M059J (cell line): ENCODE measurements around the gene TRPT1. TPM values are rescaled to one million over a fixed set of nuclear protein-coding genes. Genes with fewer than 3 reads are reported as not detected.
"Not testable (repeated sequence)": the region's sequence is repeated elsewhere in the genome, so short reads cannot be mapped to it uniquely, and the experiment has no call there.

Experiments
- DNase-seq: peaks from one replicate; pipeline ENCODE4 v3.0.0-alpha.2; 2012; ENCODE audit warnings: low read depth
- total RNA-seq: library from RNA; depleted of rRNA; stranded (reverse); fragments of >200 nt; shearing (Covaris generic); gene quantifications from 2 replicates; pipeline ENCODE4 v1.2.3, GENCODE V29; 2014

TRPT1 gene
- total RNA-seq, 1 experiment from 2014 or later, result 59.8 TPM

DNA sequence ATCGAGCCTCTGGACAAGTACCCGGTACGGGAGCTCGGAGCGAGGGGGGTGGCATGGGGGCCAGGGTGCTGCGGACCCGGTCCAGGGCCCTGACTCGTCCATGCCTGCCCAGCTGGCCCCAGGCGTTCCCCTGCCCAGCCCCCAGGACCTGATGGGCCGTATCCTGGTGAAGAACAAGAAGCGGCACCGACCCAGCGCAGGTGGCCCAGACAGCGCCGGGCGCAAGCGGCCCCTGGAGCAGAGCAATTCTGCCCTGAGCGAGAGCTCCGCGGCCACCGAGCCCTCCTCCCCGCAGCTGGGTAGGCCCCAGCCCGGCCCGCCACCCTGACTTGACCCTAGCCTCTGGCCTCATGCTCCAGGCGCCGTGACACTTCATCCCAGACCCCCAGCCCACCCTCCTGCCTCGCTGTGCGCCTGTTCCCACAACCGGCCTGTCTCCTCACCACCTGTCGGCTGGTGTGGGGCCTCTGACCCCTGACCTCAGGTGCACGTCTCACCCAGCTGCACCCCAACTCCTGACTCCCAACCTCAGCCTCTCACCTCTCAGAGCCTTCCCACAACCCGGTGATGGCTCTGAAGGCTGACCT is 33.1 kb upstream of the TRPT1 start:
- no peak for DNase-seq

DNA sequence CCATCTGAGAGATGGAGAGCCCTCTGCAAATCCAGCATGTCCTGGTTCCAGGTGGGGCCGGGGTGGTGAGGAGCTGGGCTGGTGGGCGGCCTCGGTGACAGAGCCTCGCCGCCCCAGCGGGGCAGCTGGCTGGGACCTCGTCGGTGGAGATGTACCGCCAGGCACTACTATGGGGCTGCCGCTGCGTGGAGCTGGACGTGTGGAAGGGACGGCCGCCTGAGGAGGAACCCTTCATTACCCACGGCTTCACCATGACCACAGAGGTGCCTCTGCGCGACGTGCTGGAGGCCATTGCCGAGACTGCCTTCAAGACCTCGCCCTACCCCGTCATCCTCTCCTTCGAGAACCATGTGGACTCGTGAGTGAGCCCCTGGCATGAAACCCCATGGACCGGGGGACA is 32.4 kb upstream of the TRPT1 start:
- no peak for DNase-seq

DNA sequence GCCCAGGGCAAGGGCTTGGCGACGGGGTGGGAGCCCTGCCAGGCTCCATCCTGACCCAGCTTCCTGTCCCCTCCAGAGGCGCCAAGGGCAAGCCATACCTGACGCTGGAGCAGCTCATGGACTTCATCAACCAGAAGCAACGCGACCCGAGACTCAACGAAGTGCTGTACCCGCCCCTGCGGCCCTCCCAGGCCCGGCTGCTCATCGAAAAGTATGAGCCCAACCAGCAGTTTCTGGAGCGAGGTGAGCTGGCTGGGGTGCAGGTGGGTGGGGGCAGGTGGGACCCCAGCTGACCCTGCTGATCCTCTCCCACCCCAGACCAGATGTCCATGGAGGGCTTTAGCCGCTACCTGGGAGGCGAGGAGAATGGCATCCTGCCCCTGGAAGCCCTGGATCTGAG is 30.3 kb upstream of the TRPT1 start:
- no peak for DNase-seq

DNA sequence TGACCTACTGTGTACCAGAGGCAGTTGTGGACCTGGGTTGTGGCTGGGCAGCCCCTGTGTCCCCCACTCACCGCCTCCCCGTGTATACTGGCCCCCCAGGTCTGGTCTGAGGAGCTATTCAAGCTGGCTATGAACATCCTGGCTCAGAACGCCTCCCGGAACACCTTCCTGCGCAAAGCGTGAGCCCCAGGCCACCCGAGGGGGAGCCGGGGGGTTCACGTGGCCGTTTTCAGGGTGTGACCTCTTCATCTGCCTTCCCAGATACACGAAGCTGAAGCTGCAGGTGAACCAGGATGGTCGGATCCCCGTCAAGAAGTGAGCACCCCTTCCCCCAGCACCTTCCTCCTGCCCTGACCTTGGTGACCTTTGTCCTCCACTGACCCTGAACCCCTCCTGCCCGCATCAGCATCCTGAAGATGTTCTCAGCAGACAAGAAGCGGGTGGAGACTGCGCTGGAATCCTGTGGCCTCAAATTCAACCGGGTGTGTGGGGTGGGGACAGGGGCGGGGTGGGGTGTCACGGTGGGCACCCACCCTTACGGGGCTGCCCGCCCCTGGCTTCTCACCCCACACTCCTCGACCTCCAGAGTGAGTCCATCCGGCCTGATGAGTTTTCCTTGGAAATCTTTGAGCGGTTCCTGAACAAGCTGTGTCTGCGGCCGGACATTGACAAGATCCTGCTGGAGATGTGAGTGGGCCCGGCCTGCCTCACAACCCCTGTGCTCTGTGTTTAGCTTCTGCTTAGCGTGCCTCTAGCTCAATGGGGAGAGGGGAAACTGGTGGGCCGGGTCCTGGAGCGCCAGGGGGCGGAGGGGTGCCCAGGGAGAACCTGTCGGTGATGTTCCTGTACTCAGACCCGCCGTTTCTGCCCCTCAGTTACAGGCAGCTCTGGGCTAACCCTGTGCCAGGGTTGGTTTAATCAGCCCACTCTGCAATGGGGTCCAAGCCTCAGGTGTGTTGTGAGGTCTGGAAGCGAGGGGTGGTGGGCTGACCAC is 29.4 kb upstream of the TRPT1 start:
- DNase-seq, result no peak

- no peak for DNase-seq
These were observed 28.3 kb upstream of the TRPT1 start for GRCh38 chr11:64254326-64254725.

DNA sequence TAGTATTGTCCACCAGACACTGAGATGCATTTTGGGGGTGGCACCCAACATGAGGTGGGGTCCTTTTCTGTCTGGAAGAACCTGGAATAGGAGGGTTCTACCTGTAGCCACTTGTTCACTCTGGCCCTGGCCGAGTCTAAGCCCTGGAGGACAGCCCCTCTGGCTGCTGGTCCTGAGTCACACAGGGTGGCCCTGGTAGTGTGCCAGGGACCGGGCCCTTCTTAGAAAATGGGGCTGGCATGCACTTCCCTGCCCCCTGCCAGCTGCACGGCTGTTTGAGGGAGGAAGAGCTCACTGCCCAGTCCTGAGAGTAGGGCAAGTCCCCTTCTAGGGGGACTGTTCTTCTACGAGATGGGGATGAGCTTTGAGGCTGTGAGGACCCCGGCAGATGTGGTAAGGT is 27.5 kb upstream of the TRPT1 start:
- DNase-seq, result peak; percentile 59

- no peak for DNase-seq
These were observed 27.1 kb upstream of the TRPT1 start for GRCh38 chr11:64253043-64253442.

DNA sequence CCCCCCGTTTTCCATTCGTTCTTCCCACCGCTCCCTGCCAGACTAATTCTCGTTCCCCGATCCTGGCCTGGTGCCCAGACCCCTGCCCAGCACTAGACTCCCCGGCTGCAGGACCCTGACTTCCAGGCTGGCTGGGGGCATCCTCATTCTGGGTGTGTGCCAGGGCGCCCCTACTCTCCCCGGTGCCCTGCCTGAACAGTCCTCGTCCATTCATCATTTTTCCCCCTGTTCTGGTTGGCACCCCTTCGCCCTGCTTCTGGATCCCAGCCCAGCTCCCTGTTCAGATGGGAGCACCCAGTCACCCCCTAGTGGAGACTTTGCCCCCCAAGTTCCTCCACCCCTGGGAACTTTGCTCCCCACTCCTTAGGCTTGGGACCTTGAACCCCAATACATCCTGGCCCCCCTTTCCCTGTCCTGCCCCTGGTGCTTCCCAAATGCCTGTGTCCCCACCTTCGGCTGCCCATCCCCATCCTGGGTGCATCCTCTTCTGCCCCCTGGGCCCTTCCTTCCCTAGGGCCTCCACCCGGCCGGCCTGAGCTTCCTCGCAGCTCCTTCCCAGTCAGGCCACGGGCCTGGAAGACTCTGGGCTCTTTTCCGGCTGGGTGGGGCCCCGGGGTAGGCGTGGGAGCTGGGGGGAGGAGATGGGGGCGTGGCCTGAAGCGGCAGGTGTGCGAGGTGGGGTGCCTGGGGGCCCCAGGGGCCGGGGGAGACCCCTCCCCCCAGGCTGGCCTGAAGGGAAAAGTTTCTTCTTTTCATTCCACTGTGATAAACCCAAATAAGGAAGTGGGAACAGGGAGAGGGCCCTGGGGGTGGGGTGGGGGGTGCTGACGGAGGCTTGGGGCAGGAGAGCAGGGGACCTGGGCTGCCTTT is 26.3 kb upstream of the TRPT1 start:
- DNase-seq, result peak; percentile 58

GRCh38 chr11:64251753-64252002 is 25.7 kb upstream of the TRPT1 start:
- no peak for DNase-seq

DNA sequence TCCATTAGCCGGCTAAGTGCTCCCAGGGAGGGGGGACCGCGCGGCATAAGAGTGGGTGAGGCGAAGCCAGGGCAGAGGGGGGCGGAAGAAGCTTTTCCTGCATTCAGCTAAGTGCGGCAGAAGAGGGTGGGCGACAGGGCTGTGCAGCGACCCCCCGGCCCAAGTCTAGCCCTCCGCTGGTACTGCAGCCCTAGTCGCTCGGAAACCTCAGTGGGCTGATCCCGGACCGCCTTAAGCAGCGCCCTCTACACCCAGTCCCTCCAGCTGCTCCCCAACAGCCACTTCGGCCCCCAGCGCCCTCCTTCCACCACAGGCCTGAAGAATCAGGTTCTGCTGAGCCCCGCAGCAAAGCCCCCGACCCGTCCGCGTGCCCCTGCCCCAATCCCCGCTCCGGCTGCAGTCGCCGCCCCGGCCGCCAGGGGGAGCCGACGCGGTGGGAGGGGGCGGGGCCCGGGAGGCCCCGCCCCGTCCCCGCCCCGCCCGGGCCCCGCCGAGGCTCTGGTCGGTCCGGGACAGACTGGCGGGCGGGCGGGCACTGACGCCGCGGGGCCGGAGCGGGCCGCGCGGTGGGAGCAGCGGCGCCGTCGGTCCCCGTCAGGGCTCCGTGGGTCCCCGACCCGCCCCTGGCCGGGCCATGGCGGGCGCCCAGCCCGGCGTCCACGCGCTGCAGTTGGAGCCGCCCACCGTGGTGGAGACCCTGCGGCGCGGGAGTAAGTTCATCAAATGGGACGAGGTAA is 25.2 kb upstream of the TRPT1 start, which contains the start of gene PLCB3:
TSS of gene PLCB3 (plus strand) at position 515 of the 737 bp plus-strand sequence. CDS start at position 635, 120 bp downstream.
- DNase-seq, result no peak

DNA sequence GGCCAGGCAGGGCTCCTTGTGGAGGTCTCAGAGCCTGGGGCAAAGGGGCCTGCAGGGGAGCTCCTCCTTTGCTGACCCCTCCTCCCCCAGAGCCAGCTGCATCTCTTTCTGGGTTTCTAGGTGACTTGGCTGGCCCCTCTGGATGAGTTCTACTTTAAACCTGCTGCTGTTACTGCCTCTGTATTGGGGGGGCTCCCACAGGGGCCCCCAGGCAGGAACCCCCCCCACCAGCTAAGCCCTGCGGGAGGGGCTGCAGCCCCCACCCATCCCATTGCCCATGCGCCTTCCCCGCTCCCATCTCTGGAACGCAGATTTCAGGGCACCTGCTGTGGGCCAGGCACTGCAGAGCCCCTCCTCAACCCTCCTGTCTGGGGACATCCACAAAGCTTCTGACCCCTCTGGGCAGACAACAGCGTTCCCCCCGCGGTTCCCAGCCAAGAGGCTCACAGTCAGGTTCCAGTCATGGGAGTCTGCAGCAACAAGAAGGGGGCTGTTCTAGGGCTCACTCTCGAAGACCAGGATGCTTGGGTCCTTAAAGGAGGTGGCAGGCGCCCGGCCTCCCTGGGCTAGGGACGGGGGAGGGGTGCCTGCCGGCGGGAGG is 24.5 kb upstream of the TRPT1 start:
- DNase-seq, result peak; percentile 40

DNA sequence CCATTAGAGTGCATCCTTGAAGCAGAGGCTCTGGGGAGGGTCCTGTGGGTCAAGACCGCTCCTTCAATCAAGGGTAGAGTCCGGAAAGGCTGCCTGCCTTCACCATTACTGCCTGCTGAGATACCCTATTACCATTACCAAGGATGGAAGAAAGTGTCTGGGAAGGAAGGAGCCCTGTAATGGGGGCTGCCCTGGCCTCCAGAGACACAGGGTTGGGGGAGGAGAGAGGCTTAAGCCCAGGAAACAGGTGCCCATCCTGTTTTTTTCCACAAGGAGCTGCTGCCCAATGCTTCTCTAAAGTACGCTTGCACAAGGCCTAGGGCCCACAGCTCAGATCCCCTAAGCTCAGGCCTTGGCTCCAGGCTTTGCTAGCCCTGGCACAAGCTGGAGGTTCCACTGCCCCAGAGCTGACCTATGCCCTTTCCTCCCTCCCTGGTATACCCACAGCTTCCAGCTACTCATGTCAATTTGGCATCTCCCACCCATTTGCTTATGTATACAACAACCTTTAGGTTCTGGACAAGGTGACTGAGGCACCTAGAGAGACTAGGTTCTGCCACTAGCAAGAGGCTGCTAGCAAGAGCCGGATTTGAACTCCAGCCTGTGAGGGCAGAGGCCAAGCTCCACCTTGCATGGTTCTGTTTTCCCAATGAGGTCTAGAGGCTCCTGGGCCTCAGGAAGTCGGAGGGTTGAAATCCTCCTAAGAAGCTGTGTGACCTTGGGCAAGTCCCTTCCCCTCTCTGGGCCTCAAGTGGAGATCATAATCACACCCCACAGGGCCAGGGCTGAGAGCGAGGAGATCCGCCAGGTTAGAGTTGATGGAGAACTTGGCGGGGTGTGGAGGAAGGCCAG is 23.8 kb upstream of the TRPT1 start:
- DNase-seq, result no peak

- DNase-seq, result no peak
These were observed 23.1 kb upstream of the TRPT1 start for GRCh38 chr11:64249038-64249437.

GRCh38 chr11:64248578-64248977 is 22.6 kb upstream of the TRPT1 start:
- DNase-seq, result no peak

- DNase-seq, result no peak
These were observed 21.9 kb upstream of the TRPT1 start for GRCh38 chr11:64247729-64248531.

DNA sequence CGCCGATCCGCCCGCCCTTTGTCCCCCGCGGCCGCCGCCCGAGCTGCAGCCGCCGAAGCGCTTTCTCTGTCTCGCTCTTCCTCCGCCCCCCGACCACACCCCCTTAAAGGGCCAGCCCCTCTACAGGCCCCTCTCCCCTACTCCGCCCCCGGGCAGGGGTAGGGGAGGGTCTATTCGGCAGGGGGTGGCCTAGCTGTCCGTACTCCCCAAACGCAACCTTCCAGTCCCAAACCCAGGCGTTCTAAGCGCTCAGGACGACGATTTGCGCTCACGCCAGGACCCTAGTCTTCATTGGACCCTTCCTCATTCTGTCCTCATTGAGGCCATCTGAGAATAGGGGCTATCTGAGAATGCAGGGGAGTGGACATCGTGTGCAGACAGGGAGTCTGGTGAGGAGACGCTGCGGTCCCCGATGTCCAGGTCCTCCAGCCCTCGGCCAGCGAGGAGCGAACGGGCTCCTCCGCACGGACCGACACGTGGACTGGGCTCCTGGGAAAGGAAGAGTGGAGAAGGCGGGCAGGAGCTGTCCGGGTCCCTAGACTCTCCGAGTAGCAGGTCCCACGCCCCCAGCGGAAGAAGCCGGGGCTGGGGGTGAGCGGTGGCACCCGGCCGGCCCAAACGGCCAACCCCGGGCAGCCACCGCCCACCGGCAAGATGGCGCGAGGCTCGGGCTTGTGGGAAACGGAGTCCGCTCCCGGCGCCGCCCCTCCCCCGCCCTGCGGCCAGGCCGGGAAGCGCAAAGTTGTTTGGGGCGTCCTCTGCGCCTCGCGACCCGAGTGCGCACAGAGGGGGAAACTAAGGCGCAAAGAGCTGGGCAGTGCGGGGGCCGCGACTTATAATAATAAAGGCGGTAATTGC is 21.1 kb upstream of the TRPT1 start, which contains the start of gene PPP1R14B:
TSS of gene PPP1R14B (minus strand) at position 73 of the 858 bp plus-strand sequence. CDS start 270 bp downstream, outside the sequence.
- DNase-seq, result peak; percentile 88

GRCh38 chr11:64246621-64246870 is 20.6 kb upstream of the TRPT1 start:
- not testable (repeated sequence) for DNase-seq

- peak; percentile 99 for DNase-seq
These were observed 20.0 kb upstream of the TRPT1 start for GRCh38 chr11:64245797-64246620.
